WTC11 (cell line): Measurements from ENCODE around the gene VDAC1. TPM values are rescaled to one million over a fixed set of nuclear protein-coding genes. Genes with fewer than 3 reads are reported as not detected.
"Not testable (repeated sequence)": the region's sequence is repeated elsewhere in the genome, so short reads cannot be mapped to it uniquely, and the experiment has no call there.

Source experiments
- ATAC-seq: fragments of 200-7000 bp; cut with Tn5 transposase; 2 replicates; pipeline ENCODE4 v1.10.0; 2021; ENCODE audit warnings: mild to moderate bottlenecking, moderate library complexity
- CTCF ChIA-PET: fragments of 300-600 bp; sonication (Branson Sonifier 250); formaldehyde crosslinking; loops from one replicate; lab custom pipeline; 2021; ENCODE audit warnings: antibody characterized with exemption; lab: Charles Lee
- POLR2A ChIA-PET: fragments of 350-600 bp; sonication (Branson Sonifier 250); formaldehyde crosslinking; loops from one replicate; lab custom pipeline; 2021; ENCODE audit warnings: antibody characterized with exemption; lab: Charles Lee
- DNase-seq: peaks from one replicate; pipeline ENCODE4 v3.0.0; 2021; ENCODE audit warnings: low spot score
- H3K27ac Mint-ChIP-seq: 2 replicates; pipeline ENCODE4 v1.8.0; 2021; ENCODE audit warnings: mixed read lengths
- H3K27me3 Mint-ChIP-seq: 2 replicates; pipeline ENCODE4 v1.8.0; 2021; ENCODE audit warnings: low read depth, mild to moderate bottlenecking, moderate library complexity, mixed read lengths
- H3K36me3 Mint-ChIP-seq: 2 replicates; pipeline ENCODE4 v1.8.0; 2021; ENCODE audit warnings: mixed read lengths
- H3K4me1 Mint-ChIP-seq: 2 replicates; pipeline ENCODE4 v1.8.0; 2022; ENCODE audit warnings: mixed read lengths
- H3K4me3 Mint-ChIP-seq: 2 replicates; pipeline ENCODE4 v1.8.0; 2021; ENCODE audit warnings: mild to moderate bottlenecking, moderate library complexity, mixed read lengths
- H3K9me3 Mint-ChIP-seq: 2 replicates; pipeline ENCODE4 v1.8.0; 2021; ENCODE audit warnings: mixed read lengths
- E2F4 ChIP-seq: sonication (generic); formaldehyde crosslinking; IDR thresholded peaks from 2 replicates; pipeline ENCODE4 v1.8.1; 2022; ENCODE audit warnings: low read depth, mild to moderate bottlenecking, moderate library complexity, missing genetic modification reagents, borderline replicate concordance
- ESRRA ChIP-seq: sonication (generic); formaldehyde crosslinking; IDR thresholded peaks from 2 replicates; pipeline ENCODE4 v1.8.1; 2022; ENCODE audit warnings: mild to moderate bottlenecking, missing genetic modification reagents, borderline replicate concordance
- FOXJ3 ChIP-seq: sonication (generic); formaldehyde crosslinking; IDR thresholded peaks from 2 replicates; pipeline ENCODE4 v1.9.0; 2021; ENCODE audit warnings: missing genetic modification reagents, mild to moderate bottlenecking, borderline replicate concordance
- FOXP4 ChIP-seq: sonication (generic); formaldehyde crosslinking; IDR thresholded peaks from 2 replicates; pipeline ENCODE4 v1.8.0; 2022; ENCODE audit warnings: mild to moderate bottlenecking, missing genetic modification reagents
- GRHL2 ChIP-seq: fragments of 250-450 bp; sonication (Bioruptor Pico); IDR thresholded peaks from 2 replicates; pipeline ENCODE4 v1.8.0; 2022; ENCODE audit warnings: mild to moderate bottlenecking, moderate library complexity; ENCODE audit not compliant: insufficient replicate concordance, severe bottlenecking
- JUN ChIP-seq: sonication (generic); formaldehyde crosslinking; IDR thresholded peaks from 2 replicates; pipeline ENCODE4 v1.8.0; 2023; ENCODE audit warnings: mild to moderate bottlenecking, missing genetic modification reagents
- MAX ChIP-seq: sonication (generic); formaldehyde crosslinking; IDR thresholded peaks from 2 replicates; pipeline ENCODE4 v1.8.0; 2022; ENCODE audit warnings: mild to moderate bottlenecking, missing genetic modification reagents
- MLX ChIP-seq: sonication (generic); formaldehyde crosslinking; IDR thresholded peaks from 2 replicates; pipeline ENCODE4 v1.8.1; 2023; ENCODE audit warnings: mild to moderate bottlenecking, missing genetic modification reagents, moderate library complexity
- NFATC4 ChIP-seq: fragments of 250-450 bp; sonication (Bioruptor Pico); IDR thresholded peaks from 2 replicates; pipeline ENCODE4 v1.9.0; 2021; ENCODE audit warnings: mild to moderate bottlenecking
- NR2C2 ChIP-seq: sonication (generic); formaldehyde crosslinking; IDR thresholded peaks from 2 replicates; pipeline ENCODE4 v1.8.0; 2022; ENCODE audit warnings: mild to moderate bottlenecking, missing genetic modification reagents
- PRDM15 ChIP-seq: sonication (generic); formaldehyde crosslinking; IDR thresholded peaks from 2 replicates; pipeline ENCODE4 v1.8.0; 2022; ENCODE audit warnings: missing genetic modification reagents
- RELA ChIP-seq: sonication (generic); formaldehyde crosslinking; IDR thresholded peaks from 2 replicates; pipeline ENCODE4 v1.8.1; 2022; ENCODE audit warnings: missing genetic modification reagents, mild to moderate bottlenecking, borderline replicate concordance
- RORB ChIP-seq: fragments of 250-450 bp; sonication (Bioruptor Pico); IDR thresholded peaks from 2 replicates; pipeline ENCODE4 v1.9.0; 2021; ENCODE audit warnings: mild to moderate bottlenecking
- TEAD1 ChIP-seq: sonication (generic); formaldehyde crosslinking; IDR thresholded peaks from 2 replicates; pipeline ENCODE4 v1.8.0; 2022; ENCODE audit warnings: mild to moderate bottlenecking, missing genetic modification reagents
- TP53 ChIP-seq: sonication (generic); formaldehyde crosslinking; IDR thresholded peaks from 2 replicates; pipeline ENCODE4 v1.8.1; 2023; ENCODE audit warnings: mild to moderate bottlenecking, missing genetic modification reagents
- USF2 ChIP-seq: sonication (generic); formaldehyde crosslinking; IDR thresholded peaks from 2 replicates; pipeline ENCODE4 v1.8.1; 2023; ENCODE audit warnings: mild to moderate bottlenecking, missing genetic modification reagents, moderate library complexity
- ZNF416 ChIP-seq: fragments of 250-450 bp; sonication (Bioruptor Pico); IDR thresholded peaks from 2 replicates; pipeline ENCODE4 v1.9.0; 2021; ENCODE audit warnings: mild to moderate bottlenecking, inconsistent platforms
- ZNF425 ChIP-seq: fragments of 250-450 bp; sonication (Bioruptor Pico); conservative IDR thresholded peaks from 2 replicates; pipeline ENCODE4 v1.9.0; 2021; ENCODE audit warnings: mild to moderate bottlenecking
- total RNA-seq: library from RNA; stranded (reverse); gene quantifications from 3 replicates; pipeline ENCODE4 v1.2.3, GENCODE V29; 2021

VDAC1 gene
- total RNA-seq, 1 experiment from 2014 or later = 274 TPM

GRCh38 chr5:133938929-133939328 lies 65.8 kb downstream of the VDAC1 start (continued):
- TF ChIP-seq PRDM15 (CRISPR knock-in tag) (no peak), RORB (CRISPR knock-in tag) (no peak), RELA (no peak), ZNF416 (no peak), MAX (CRISPR knock-in tag) (no peak)

- peaks cover 17% of the 10 kb centered on the region for H3K4me1 Mint-ChIP-seq
- H3K27me3 Mint-ChIP-seq = no peaks in the 10 kb centered on the region; the same call in 1 of the 2 replicates
- no peak for DNase-seq
- TF ChIP-seq ZNF425 (CRISPR knock-in tag) (no peak), E2F4 (no peak), USF2 (CRISPR knock-in tag) (no peak), FOXJ3 (no peak)
- POLR2A ChIA-PET = no interaction called here
- H3K9me3 Mint-ChIP-seq = peaks cover 9% of the 10 kb centered on the region
- H3K27ac Mint-ChIP-seq = no peak overlapping the region; the same call in 1 of the 2 replicates
- CTCF ChIA-PET = interaction anchor here (0.7 to 0.9 kb wide), 2 partner anchors 59 to 327 kb away, joined by 3 read pairs; no protein-coding TSS in a partner anchor
- no peak overlapping the region for H3K4me3 Mint-ChIP-seq
- no peaks in the 10 kb centered on the region for H3K36me3 Mint-ChIP-seq
- ATAC-seq = no peak
Measured at GRCh38 chr5:133938039-133938821, 66.5 kb downstream of the VDAC1 start.

GRCh38 chr5:133937628-133938027 lies 67.1 kb downstream of the VDAC1 start:
- H3K4me3 Mint-ChIP-seq, H3K36me3 Mint-ChIP-seq, CTCF ChIA-PET, H3K27me3 Mint-ChIP-seq, ATAC-seq, POLR2A ChIA-PET, DNase-seq, H3K27ac Mint-ChIP-seq, H3K9me3 Mint-ChIP-seq: not testable (repeated sequence)
- peaks cover 17% of the 10 kb centered on the region for H3K4me1 Mint-ChIP-seq

- H3K9me3 Mint-ChIP-seq = peaks cover 9% of the 10 kb centered on the region
- POLR2A ChIA-PET = no interaction called here
- TF ChIP-seq TP53 (CRISPR knock-in tag) = no peak
- TF ChIP-seq JUN (CRISPR knock-in tag) = no peak
- no peak for TF ChIP-seq TEAD1 (CRISPR knock-in tag)
- no peak for TF ChIP-seq ESRRA (CRISPR knock-in tag)
- TF ChIP-seq NR2C2 (CRISPR knock-in tag) = no peak
- TF ChIP-seq MLX (CRISPR knock-in tag) = no peak
- no peak for TF ChIP-seq GRHL2 (CRISPR knock-in tag)
- TF ChIP-seq FOXJ3 = no peak
- no peak for TF ChIP-seq FOXP4 (CRISPR knock-in tag)
- TF ChIP-seq NFATC4 = no peak
- no peak for TF ChIP-seq MAX (CRISPR knock-in tag)
Measured at GRCh38 chr5:133936651-133937015, 68.1 kb downstream of the VDAC1 start.

More at GRCh38 chr5:133936651-133937015, 68.1 kb downstream of the VDAC1 start:
- ATAC-seq = no peak
- no peak for DNase-seq
- Mint-ChIP-seq H3K27me3 (no peaks in the 10 kb centered on the region; the same call in 1 of the 2 replicates), H3K27ac (no peak overlapping the region), H3K4me3 (no peak overlapping the region), H3K4me1 (peaks cover 17% of the 10 kb centered on the region), H3K36me3 (no peaks in the 10 kb centered on the region)
- CTCF ChIA-PET = no interaction called here
